Fibroblast of villous mesenchyme (primary cell): ENCODE measurements around the gene LRRK2. TPM values are rescaled to one million over a fixed set of nuclear protein-coding genes. Genes with fewer than 3 reads are reported as not detected.
"Not testable (repeated sequence)": the region's sequence is repeated elsewhere in the genome, so short reads cannot be mapped to it uniquely, and the experiment has no call there.

Source experiments
- DNase-seq: peaks from one replicate; pipeline ENCODE4 v3.0.0-alpha.2; 2010; ENCODE audit warnings: low read depth
- H3K4me3 ChIP-seq: 2 replicates; pipeline ENCODE4 v1.5.1; 2011; ENCODE audit warnings: low read depth, mild to moderate bottlenecking, low read length
- total RNA-seq: library from RNA; depleted of rRNA; stranded (reverse); fragments of >200 nt; gene quantifications from 2 replicates; pipeline ENCODE4 v1.2.3, GENCODE V29; 2012
- TF ChIP-seq, protein P1 (sequence below): IDR thresholded peaks from 2 replicates; pipeline ENCODE4 v1.5.1; 2012; ENCODE audit warnings: low read depth, mild to moderate bottlenecking, low read length; ENCODE audit not compliant: insufficient read depth

LRRK2 gene
- total RNA-seq, 1 donor: 1.3 TPM

- H3K4me3 ChIP-seq: no peak overlapping the region
- DNase-seq: no peak
- TF ChIP-seq, protein P1, sequence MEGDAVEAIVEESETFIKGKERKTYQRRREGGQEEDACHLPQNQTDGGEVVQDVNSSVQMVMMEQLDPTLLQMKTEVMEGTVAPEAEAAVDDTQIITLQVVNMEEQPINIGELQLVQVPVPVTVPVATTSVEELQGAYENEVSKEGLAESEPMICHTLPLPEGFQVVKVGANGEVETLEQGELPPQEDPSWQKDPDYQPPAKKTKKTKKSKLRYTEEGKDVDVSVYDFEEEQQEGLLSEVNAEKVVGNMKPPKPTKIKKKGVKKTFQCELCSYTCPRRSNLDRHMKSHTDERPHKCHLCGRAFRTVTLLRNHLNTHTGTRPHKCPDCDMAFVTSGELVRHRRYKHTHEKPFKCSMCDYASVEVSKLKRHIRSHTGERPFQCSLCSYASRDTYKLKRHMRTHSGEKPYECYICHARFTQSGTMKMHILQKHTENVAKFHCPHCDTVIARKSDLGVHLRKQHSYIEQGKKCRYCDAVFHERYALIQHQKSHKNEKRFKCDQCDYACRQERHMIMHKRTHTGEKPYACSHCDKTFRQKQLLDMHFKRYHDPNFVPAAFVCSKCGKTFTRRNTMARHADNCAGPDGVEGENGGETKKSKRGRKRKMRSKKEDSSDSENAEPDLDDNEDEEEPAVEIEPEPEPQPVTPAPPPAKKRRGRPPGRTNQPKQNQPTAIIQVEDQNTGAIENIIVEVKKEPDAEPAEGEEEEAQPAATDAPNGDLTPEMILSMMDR: no peak
Observed at GRCh38 chr12:40382217-40382616, 157.4 kb downstream of the LRRK2 start.

DNA sequence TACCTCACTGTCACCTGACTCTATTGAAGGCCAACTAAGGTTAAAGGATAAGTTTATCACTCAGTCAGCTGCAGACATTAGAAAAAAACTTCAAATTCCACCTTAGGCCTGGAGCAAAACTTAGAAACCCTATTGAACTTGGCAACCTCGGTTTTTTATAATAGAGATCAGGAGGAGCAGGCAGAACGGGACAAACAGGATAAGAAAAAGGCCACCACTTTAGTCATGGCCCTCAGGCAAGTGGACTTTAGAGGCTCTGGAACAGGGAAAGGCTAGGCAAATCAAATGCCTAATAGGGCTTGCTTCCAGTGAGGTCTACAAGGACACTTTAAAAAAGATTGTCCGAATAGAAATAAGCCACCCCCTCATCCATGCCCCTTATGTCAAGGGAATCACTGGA is 162.5 kb downstream of the LRRK2 start:
- DNase-seq, H3K4me3 ChIP-seq: not testable (repeated sequence)

DNA sequence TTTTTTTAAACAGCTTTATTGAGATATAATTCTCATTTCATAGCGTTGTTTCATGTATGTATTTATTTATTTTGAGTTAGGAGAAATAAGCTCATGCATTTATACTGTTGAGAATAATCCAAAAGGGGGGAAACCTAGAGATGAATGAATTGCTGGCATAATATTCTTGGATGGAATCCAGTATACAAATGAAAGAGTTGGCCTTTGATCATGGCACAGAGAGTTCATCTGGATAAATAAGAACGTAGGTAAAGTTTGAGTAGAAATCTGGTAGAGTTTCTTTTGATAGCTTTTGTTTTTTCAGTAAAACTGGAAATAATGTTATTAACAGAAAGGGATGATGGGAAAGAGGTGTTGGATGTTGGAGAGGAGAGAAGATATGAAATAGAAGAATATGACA is 166.2 kb downstream of the LRRK2 start:
- TF ChIP-seq, protein P1: no peak
- no peak for DNase-seq
- H3K4me3 ChIP-seq: no peak overlapping the region

DNA sequence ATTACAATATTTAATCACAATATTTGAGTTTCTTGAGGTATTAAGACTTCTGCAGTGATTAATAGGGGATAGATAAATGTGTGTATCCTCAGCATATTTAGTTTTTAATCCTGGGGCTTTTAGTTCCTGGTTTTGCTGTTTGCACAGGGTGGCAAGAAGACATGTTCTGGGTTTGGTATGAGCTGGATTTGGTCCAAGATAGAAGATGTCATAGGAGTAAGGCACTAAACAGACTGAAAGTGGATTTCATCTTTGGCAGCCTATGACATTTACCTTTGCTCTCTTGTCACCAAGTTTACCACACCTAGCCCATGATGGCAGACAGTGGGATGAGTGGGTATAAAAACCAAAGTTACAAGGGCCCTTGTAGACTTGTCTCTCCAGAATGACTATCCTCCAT is 168.2 kb downstream of the LRRK2 start:
- TF ChIP-seq, protein P1: no peak
- no peak overlapping the region for H3K4me3 ChIP-seq
- DNase-seq: no peak

DNA sequence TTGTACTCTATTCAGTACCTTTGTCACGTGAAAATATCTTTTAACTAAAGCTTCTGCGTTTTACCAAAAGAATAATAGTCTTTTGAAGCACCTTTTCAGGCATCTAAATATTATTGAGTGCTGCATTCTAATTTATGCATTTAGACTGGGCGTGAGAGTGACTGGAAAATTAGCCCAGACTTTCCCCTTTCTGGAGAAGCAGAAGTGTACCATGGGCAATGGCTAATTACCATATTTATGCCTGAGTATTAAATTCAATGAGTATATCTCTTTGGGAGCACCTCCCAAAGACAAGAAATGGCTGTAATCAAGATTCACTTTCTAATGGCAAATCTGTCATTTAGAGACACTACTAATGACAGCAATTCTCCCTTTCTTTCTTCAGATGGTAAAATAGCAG is 174.9 kb downstream of the LRRK2 start:
- no peak overlapping the region for H3K4me3 ChIP-seq
- TF ChIP-seq, protein P1: no peak
- DNase-seq: no peak

- DNase-seq: no peak
- H3K4me3 ChIP-seq: no peak overlapping the region
- TF ChIP-seq, protein P1: no peak
Observed at GRCh38 chr12:40405419-40405818, 180.6 kb downstream of the LRRK2 start.

Other genes with a start within 250 kb of the LRRK2 start
- 16.4 and 18.7 TPM in 2 replicates for gene SLC2A13, start 118.9 kb upstream of the LRRK2 start, total RNA-seq